Measurements from ENCODE around the gene P3H3.

The P3H3 gene

GRCh38 chr12:6782850-6783566 lies 45.2 kb upstream of the P3H3 start:
- Histone ChIP-seq H3K9me3 (no peaks in the 10 kb centered on the region), H3K36me3 (no peaks in the 10 kb centered on the region), H3K4me1 (peaks cover 5% of the 10 kb centered on the region; the same call in 1 of the 2 replicates), H3K4me3 (ENCODE audit: low read depth, low read length) (no peak overlapping the region), H3K27me3 (no peaks in the 10 kb centered on the region)
- DNase-seq: no peak
- TF ChIP-seq CTCF (IDR thresholded peaks at IDR 0.05; ENCODE audit: low read depth, low read length): no peak

GRCh38 chr12:6783828-6784227 lies 44.4 kb upstream of the P3H3 start:
- TF ChIP-seq CTCF (IDR thresholded peaks at IDR 0.05; ENCODE audit: low read depth, low read length): no peak
- H3K4me1 ChIP-seq: no peaks in the 10 kb centered on the region; the same call in 1 of the 2 replicates
- H3K4me3 ChIP-seq (ENCODE audit: low read depth, low read length): no peak overlapping the region
- H3K27me3 ChIP-seq: no peaks in the 10 kb centered on the region
- DNase-seq: no peak
- H3K36me3 ChIP-seq: no peaks in the 10 kb centered on the region
- H3K9me3 ChIP-seq: no peaks in the 10 kb centered on the region

GRCh38 chr12:6784296-6784695 lies 43.9 kb upstream of the P3H3 start:
- no peaks in the 10 kb centered on the region; the same call in 1 of the 2 replicates for H3K4me1 ChIP-seq
- DNase-seq: no peak
- TF ChIP-seq CTCF (IDR thresholded peaks at IDR 0.05; ENCODE audit: low read depth, low read length): no peak

DNA sequence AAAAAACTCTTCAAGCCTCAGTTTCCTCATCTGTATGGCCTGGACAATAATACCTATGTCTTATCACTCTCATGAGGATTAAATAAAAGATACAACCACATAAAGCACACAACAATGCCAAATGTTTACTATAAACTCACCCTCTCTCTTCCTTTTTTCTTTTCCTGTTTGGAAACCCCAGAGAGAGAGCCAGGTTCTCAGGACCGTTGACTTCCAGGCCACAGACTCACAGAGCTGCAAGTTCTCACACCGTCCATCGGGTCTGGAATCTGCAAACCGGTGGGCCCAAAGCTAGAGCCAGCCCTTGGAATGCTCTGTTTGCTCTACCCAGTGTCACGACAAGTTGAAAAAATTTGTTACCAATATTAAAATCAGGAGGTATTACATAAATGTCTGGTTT lies 43.4 kb upstream of the P3H3 start:
- Histone ChIP-seq H3K36me3 (no peaks in the 10 kb centered on the region), H3K4me1 (no peaks in the 10 kb centered on the region; the same call in 1 of the 2 replicates), H3K27me3 (no peaks in the 10 kb centered on the region), H3K9me3 (no peaks in the 10 kb centered on the region), H3K4me3 (ENCODE audit: low read depth, low read length) (no peak overlapping the region)
- no peak for TF ChIP-seq CTCF (IDR thresholded peaks at IDR 0.05; ENCODE audit: low read depth, low read length)
- no peak for DNase-seq

More at GRCh38 chr12:6784296-6784695, 43.9 kb upstream of the P3H3 start:
- no peaks in the 10 kb centered on the region for H3K9me3 ChIP-seq
- no peaks in the 10 kb centered on the region for H3K36me3 ChIP-seq
- H3K4me3 ChIP-seq (ENCODE audit: low read depth, low read length): no peak overlapping the region
- no peaks in the 10 kb centered on the region for H3K27me3 ChIP-seq

- H3K27me3 ChIP-seq: no peaks in the 10 kb centered on the region
- H3K4me3 ChIP-seq (ENCODE audit: low read depth, low read length): no peak overlapping the region
- H3K4me1 ChIP-seq: no peaks in the 10 kb centered on the region; the same call in 1 of the 2 replicates
- H3K36me3 ChIP-seq: no peaks in the 10 kb centered on the region
- H3K9me3 ChIP-seq: no peaks in the 10 kb centered on the region
- TF ChIP-seq CTCF (IDR thresholded peaks at IDR 0.05; ENCODE audit: low read depth, low read length): no peak
- DNase-seq: no peak
These were observed 41.7 kb upstream of the P3H3 start for GRCh38 chr12:6786416-6787094.

- DNase-seq: no peak
- H3K4me1 ChIP-seq: no peaks in the 10 kb centered on the region; the same call in 1 of the 2 replicates
- no peaks in the 10 kb centered on the region for H3K27me3 ChIP-seq
- H3K36me3 ChIP-seq: no peaks in the 10 kb centered on the region
- no peak overlapping the region for H3K4me3 ChIP-seq (ENCODE audit: low read depth, low read length)
- no peak for TF ChIP-seq CTCF (IDR thresholded peaks at IDR 0.05; ENCODE audit: low read depth, low read length)
- no peaks in the 10 kb centered on the region for H3K9me3 ChIP-seq
These were observed 40.9 kb upstream of the P3H3 start for GRCh38 chr12:6787309-6787708.

Measured in BE2C (cell line).